Hepatocyte (in vitro differentiated cells): ENCODE data around the gene SCAF4. TPM values are rescaled to one million over a fixed set of nuclear protein-coding genes. Genes with fewer than 3 reads are reported as not detected.

Source experiments
- DNase-seq: peaks from one replicate; pipeline ENCODE4 v3.0.0-alpha.2; 2016; ENCODE audit warnings: low spot score
- H2AFZ ChIP-seq: fragments of 200-600 bp; sonication (generic); 2 replicates; pipeline ENCODE4 v1.6.0; 2016; ENCODE audit warnings: antibody characterized with exemption, mild to moderate bottlenecking
- H3K27ac ChIP-seq: fragments of 200-600 bp; sonication (generic); 2 replicates; pipeline ENCODE4 v1.5.1; 2016; ENCODE audit warnings: mild to moderate bottlenecking
- H3K27me3 ChIP-seq: fragments of 200-600 bp; sonication (generic); 2 replicates; pipeline ENCODE4 v1.6.1; 2016
- H3K36me3 ChIP-seq: fragments of 200-600 bp; sonication (generic); replicated peaks from 2 replicates; pipeline ENCODE4 v1.5.1; 2016; ENCODE audit warnings: low read depth; ENCODE audit not compliant: insufficient read depth
- H3K4me1 ChIP-seq: fragments of 200-600 bp; sonication (generic); 2 replicates; pipeline ENCODE4 v1.5.1; 2016; ENCODE audit warnings: mild to moderate bottlenecking, moderate library complexity; ENCODE audit not compliant: insufficient read depth
- H3K4me2 ChIP-seq: fragments of 200-600 bp; sonication (generic); 2 replicates; pipeline ENCODE4 v1.6.0; 2016
- H3K4me3 ChIP-seq: fragments of 200-600 bp; sonication (generic); 2 replicates; pipeline ENCODE4 v1.5.1; 2016; ENCODE audit warnings: mild to moderate bottlenecking
- H3K79me2 ChIP-seq: fragments of 200-600 bp; sonication (generic); 2 replicates; pipeline ENCODE4 v1.6.0; 2017; ENCODE audit warnings: mild to moderate bottlenecking
- H3K9me2 ChIP-seq: fragments of 200-600 bp; sonication (generic); replicated peaks from 2 replicates; pipeline ENCODE4 v1.6.0; 2017; ENCODE audit warnings: mild to moderate bottlenecking; ENCODE audit not compliant: insufficient read depth
- H3K9me3 ChIP-seq: fragments of 200-600 bp; sonication (generic); 2 replicates; pipeline ENCODE4 v1.5.1; 2016; ENCODE audit warnings: low read depth, mild to moderate bottlenecking
- H4K20me1 ChIP-seq: fragments of 200-600 bp; sonication (generic); 2 replicates; pipeline ENCODE4 v1.6.0; 2016; ENCODE audit warnings: mild to moderate bottlenecking; ENCODE audit not compliant: insufficient read depth, poor library complexity, severe bottlenecking
- EZH2 ChIP-seq: fragments of 200-600 bp; sonication (generic); IDR thresholded peaks from 2 replicates; pipeline ENCODE4 v1.6.1; 2016; ENCODE audit warnings: antibody characterized with exemption, mild to moderate bottlenecking, borderline replicate concordance
- EZH2phosphoT487 ChIP-seq: fragments of 200-600 bp; sonication (generic); IDR thresholded peaks from one replicate; pipeline ENCODE4 v1.6.1; 2018; ENCODE audit warnings: antibody characterized with exemption, mild to moderate bottlenecking, low read depth, moderate library complexity; ENCODE audit not compliant: unreplicated experiment, severe bottlenecking
- WGBS: methylation state at CpG from one replicate; pipeline ENCODE4 v1.1.6; 2016; ENCODE audit warnings: low lambda C conversion rate; ENCODE audit errors: missing lambda C conversion rate; 5-methylcytosine and 5-hydroxymethylcytosine counted together
- polyA plus RNA-seq: library from polyadenylated mRNA; unstranded; fragments of >200 nt; fragmentation: Nextera tagmentation; extraction: Ambion mirVana; gene quantifications from 2 replicates; pipeline ENCODE4 v1.2.1, GENCODE V29; 2016
- total RNA-seq: library from RNA; depleted of rRNA; stranded (reverse); fragments of >200 nt; gene quantifications from 2 replicates; pipeline ENCODE4 v1.2.3, GENCODE V29; 2014
- TF ChIP-seq, protein P1 (sequence below): fragments of 200-600 bp; sonication (generic); IDR thresholded peaks from 2 replicates; pipeline ENCODE4 v1.5.1; 2016; ENCODE audit warnings: antibody characterized with exemption, mild to moderate bottlenecking; ENCODE audit not compliant: poor library complexity

Gene SCAF4
- total and polyA plus RNA-seq, 2 experiments from 2014 or later: 18.7 to 33.1 TPM

DNA sequence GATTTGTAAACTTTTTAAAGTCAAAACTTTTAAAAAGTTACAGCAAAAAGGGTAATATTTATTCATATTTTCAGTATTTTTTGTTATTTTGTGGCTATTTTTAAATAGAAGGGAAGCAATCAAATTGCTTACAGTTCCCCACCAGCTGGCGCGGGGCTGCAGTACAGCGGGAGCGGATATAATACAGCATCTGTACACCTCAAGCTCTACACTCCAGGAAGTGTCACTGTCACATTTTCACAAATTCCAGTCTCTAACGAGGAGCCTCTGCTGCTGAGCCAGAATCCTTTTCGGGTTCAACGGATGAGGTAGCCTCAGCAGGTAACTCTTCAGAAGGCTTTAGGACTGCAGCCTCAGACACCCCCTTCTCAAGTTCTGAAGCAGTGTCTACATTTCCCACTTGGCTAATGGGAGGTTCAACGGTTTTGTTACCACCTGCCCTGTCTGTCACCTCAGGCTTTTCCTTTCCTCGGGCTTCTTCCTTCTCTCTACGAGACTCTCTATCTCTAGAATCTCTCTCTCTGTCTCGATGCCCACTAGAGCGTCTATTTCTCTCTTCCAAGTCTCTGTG, 60.7 kb downstream of the SCAF4 start:
- Histone ChIP-seq H3K27ac (no peak overlapping the region), H2AFZ (no peak overlapping the region), H3K36me3 (no peaks in the 10 kb centered on the region), H3K9me3 (no peaks in the 10 kb centered on the region), H4K20me1 (no peaks in the 10 kb centered on the region), H3K27me3 (no peaks in the 10 kb centered on the region), H3K4me3 (no peak overlapping the region), H3K9me2 (no peaks in the 10 kb centered on the region), H3K4me2 (no peak overlapping the region), H3K79me2 (no peaks in the 10 kb centered on the region), H3K4me1 (no peaks in the 10 kb centered on the region)
- TF ChIP-seq EZH2: no peak
- TF ChIP-seq EZH2phosphoT487: no peak
- TF ChIP-seq, protein P1, sequence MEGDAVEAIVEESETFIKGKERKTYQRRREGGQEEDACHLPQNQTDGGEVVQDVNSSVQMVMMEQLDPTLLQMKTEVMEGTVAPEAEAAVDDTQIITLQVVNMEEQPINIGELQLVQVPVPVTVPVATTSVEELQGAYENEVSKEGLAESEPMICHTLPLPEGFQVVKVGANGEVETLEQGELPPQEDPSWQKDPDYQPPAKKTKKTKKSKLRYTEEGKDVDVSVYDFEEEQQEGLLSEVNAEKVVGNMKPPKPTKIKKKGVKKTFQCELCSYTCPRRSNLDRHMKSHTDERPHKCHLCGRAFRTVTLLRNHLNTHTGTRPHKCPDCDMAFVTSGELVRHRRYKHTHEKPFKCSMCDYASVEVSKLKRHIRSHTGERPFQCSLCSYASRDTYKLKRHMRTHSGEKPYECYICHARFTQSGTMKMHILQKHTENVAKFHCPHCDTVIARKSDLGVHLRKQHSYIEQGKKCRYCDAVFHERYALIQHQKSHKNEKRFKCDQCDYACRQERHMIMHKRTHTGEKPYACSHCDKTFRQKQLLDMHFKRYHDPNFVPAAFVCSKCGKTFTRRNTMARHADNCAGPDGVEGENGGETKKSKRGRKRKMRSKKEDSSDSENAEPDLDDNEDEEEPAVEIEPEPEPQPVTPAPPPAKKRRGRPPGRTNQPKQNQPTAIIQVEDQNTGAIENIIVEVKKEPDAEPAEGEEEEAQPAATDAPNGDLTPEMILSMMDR: no peak
- DNase-seq: no peak
- 91% methylated on average over 12 of the region's 12 CpGs for WGBS

DNA sequence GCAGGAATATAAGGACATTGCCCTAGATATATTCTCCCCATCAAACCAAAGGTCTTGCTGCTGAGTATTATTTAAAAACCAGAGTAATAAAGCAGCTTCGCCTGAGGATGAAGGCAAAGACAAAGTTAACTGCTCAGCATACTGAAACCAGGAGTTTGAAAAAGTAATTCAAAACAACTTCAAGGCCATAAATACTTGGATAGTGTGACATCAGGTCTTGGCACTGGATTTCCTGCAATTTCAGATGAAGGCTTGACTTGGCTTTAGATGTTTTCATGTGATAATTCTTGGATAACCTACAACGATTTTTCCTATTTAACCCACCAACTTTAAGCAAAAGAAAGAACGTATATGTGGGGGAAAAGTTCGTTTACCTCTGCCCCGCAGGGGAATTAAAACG, 61.8 kb downstream of the SCAF4 start:
- 71% methylated on average over 6 of the region's 6 CpGs for WGBS
- Histone ChIP-seq H3K4me2 (no peak overlapping the region), H4K20me1 (no peaks in the 10 kb centered on the region), H3K36me3 (no peaks in the 10 kb centered on the region), H3K79me2 (peaks cover 7% of the 10 kb centered on the region), H2AFZ (no peak overlapping the region), H3K4me1 (no peaks in the 10 kb centered on the region), H3K27ac (no peak overlapping the region), H3K9me2 (no peaks in the 10 kb centered on the region), H3K27me3 (no peaks in the 10 kb centered on the region), H3K9me3 (no peaks in the 10 kb centered on the region), H3K4me3 (no peak overlapping the region)
- no peak for DNase-seq
- TF ChIP-seq, protein P1: no peak
- TF ChIP-seq EZH2 (no peak), EZH2phosphoT487 (no peak)

DNA sequence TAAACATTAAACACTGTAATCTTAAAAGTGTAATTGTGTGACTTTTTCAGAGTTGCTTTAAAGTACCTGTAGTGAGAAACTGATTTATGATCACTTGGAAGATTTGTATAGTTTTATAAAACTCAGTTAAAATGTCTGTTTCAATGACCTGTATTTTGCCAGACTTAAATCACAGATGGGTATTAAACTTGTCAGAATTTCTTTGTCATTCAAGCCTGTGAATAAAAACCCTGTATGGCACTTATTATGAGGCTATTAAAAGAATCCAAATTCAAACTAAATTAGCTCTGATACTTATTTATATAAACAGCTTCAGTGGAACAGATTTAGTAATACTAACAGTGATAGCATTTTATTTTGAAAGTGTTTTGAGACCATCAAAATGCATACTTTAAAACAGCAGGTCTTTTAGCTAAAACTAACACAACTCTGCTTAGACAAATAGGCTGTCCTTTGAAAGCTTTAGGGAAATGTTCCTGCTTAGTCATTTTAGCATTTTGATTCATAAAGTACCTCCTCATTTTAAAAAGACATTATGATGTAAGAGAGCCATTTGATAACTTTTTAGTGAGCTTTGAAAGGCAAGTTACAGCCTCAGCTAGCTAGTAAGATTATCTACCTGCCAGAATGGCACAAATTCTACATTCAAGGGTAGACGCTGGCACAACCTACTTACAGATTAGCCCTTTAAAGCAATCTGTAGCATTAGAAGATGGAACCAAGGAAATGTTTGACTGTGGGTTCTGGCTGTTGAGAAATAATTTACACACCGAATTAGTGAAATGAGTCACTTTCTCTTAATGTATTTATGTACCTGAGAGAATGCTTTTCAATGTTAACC, 63.0 kb downstream of the SCAF4 start:
- H3K4me3 ChIP-seq: no peak overlapping the region
- no peak overlapping the region for H3K27ac ChIP-seq
- H2AFZ ChIP-seq: no peak overlapping the region
- H3K4me2 ChIP-seq: no peak overlapping the region
- H3K27me3 ChIP-seq: no peaks in the 10 kb centered on the region
- no peaks in the 10 kb centered on the region for H3K4me1 ChIP-seq
- DNase-seq: no peak
- peaks cover under 1% of the 10 kb centered on the region for H4K20me1 ChIP-seq
- no peaks in the 10 kb centered on the region for H3K36me3 ChIP-seq
- 79% methylated on average over 2 of the region's 2 CpGs for WGBS
- TF ChIP-seq, protein P1: no peak
- TF ChIP-seq EZH2 (no peak), EZH2phosphoT487 (no peak)
- no peaks in the 10 kb centered on the region for H3K9me2 ChIP-seq
- no peaks in the 10 kb centered on the region for H3K9me3 ChIP-seq
- peaks cover 16% of the 10 kb centered on the region for H3K79me2 ChIP-seq
